ENCODE data around the gene DAAM2.

The DAAM2 gene

DNA sequence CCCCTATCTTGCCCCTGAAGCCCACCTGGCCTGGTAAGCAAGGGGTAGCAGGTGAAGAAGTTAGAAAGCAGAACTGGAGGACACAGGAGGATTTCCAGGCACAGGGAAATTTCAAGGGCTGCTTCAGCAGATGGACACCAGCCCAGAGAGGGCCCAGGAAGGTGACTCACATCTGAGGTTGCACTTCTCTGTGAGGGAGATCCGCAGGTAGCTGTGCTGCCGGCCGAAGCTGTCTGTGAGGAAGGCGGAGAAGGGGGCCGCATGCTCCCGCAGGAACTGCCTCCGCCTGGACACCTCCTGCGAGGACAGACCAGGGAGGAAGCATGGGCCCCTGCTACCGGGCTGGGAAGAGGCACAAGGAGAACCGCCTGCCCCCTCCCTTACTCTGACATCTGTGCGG lies 135.0 kb downstream of the DAAM2 start:
- DNase-seq (ENCODE audit: low read depth in 1 of 2, low spot score in 1 of 2) = no peak

DNA sequence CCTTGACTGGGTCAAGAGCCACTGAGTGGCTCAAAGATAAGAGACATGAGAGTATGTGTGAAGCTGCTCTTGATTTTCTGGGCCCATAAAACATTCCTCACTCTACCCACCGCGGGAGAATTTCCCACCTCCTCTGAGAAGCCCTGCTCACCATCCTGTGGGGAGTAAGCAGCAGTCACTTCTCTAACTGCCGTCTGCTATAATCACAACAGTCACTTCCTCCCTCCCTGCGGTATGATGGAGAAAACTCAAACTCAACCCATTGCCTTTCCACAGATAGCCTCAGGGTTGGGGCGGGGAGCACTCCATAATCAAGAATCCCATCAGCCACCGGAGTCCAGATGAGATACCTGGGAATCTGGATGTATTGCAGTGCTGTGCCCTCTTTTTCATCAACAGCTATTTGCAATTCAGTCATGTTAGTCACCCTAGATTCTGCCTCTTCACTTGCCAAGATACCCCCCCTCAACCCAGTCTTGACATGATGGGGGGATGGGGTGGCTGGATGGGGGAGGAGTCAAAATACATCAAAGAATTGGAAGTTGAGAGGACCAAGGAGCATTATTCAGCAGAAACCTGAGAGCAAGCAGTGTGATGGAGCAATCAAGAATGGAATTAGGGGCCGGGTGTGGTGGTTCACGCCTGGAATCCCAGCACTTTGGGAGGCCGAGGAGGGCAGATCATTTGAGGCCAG lies 137.0 kb downstream of the DAAM2 start:
- DNase-seq (ENCODE audit: low read depth in 1 of 2, low spot score in 1 of 2) = no peak

DNA sequence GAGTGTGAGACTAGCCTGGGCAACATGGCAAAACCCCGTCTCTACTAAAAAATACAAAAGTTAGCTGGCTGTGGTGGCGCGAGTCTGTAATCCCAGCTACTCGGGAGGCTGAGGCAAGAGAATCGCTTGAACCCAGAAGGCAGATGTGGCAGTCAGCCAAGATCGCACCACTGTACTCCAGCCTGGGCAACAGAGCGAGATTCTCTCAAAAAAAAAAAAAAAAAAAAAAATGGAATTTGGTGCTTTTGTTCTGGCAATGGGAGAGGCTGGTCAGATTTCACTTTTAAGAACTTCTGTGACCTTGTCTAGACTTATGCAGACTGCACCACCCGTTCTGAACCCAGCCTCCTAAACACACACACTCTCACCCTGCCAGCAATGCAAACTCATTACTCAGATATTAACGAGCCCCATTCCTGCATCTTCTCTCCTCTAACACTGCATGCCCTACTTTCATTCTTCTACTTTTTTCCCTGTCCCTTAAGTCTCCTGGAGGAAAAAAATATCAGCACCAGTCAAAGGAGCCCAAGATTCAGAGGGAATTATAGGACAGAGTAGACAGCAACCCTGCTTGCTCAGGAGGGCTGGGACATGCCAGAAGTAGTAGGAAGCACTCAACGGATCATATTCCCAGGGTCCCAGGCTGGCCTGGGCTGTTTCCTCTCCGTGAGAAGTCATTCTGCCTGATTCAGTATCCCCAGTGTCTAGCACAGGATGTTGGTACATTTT lies 137.7 kb downstream of the DAAM2 start:
- DNase-seq (ENCODE audit: low read depth in 1 of 2, low spot score in 1 of 2) = no peak

DNA sequence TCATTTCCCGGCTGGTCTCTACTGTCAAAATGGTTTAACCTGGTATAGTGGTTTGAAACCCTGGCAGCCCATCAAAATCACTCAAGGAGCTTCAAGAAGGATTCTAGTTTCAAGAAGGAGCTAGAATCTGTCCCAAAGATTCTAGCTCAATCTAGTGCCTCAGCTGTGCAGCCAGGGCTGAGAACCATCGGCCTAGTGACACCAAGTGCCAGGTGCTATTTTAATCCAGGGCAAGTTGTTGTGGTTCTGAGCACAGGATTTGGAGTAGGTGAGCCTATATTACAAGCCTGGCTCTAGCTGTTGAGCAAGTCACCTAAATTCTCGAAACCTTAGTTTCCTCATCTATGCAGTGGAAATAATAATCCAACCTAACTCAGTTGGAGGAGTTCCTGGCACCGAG lies 138.4 kb downstream of the DAAM2 start:
- DNase-seq (ENCODE audit: low read depth in 1 of 2, low spot score in 1 of 2) = no peak

DNA sequence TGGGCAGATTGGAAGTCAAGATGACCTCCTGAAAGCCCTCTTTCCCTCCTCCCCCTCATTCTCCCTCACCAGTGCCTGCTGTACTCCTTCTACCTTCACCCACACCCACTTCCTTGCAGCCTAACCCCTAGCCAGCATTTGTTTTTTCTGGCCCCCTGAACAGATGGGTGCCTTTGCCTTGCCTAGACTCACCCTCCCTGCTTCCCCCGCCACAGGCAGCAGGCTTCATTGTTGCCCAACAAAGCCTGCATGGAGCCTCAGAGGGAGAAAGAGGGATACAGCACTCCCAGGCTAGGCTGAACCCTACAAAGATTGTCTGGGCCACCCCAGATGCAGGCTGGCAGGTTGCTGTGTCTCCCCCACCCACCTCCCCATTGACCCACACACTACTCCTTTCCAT lies 139.4 kb downstream of the DAAM2 start:
- no peak for DNase-seq (ENCODE audit: low read depth in 1 of 2, low spot score in 1 of 2)

DNA sequence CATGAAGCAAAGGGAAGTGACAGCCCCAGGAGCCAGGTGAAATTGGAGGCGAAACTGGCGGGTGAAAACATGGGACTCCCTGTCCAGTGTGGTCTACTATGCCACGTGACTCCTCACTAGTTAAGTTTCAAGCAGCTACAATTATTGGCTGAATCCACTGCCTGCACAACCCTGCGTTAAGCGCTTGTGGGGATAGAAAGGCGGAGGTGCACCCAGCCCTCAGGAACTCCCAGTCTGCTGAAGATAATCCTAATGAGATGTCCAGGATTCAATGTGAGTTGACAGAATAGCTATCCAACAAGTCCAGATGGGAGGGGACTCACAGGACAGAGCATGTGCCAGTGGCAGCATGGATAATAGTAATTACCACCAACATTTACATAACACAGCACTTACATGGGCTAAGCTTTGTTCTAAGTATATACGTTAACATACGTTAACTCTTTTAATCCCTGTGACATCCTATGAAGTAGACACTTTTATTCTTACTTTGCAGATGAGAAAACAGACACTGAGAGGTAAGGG lies 140.3 kb downstream of the DAAM2 start:
- DNase-seq (ENCODE audit: low read depth in 1 of 2, low spot score in 1 of 2) = no peak

DNA sequence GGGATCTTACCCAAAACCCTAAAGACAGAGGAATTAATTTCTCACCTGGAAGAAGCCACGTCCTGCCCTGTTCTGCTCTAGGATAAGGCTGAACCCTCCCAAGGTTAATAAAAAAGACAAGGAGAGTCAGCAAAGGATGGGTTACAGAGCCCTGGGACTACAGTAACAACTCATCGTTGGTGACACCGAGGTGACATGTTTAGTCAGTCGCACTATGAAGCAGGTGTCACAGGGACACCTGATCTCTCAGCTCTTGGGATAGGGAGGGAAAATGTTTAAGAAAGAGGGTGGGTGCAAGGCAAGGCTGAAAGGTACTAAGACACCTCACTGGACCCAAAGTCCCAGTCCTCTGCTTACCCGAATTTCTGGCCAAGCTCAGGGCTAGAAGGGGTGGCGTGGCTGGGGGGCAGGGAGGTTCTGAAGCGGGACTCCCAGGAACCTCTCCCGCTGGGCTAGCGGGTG lies 141.5 kb downstream of the DAAM2 start:
- no peak for DNase-seq (ENCODE audit: low read depth in 1 of 2, low spot score in 1 of 2)

DNA sequence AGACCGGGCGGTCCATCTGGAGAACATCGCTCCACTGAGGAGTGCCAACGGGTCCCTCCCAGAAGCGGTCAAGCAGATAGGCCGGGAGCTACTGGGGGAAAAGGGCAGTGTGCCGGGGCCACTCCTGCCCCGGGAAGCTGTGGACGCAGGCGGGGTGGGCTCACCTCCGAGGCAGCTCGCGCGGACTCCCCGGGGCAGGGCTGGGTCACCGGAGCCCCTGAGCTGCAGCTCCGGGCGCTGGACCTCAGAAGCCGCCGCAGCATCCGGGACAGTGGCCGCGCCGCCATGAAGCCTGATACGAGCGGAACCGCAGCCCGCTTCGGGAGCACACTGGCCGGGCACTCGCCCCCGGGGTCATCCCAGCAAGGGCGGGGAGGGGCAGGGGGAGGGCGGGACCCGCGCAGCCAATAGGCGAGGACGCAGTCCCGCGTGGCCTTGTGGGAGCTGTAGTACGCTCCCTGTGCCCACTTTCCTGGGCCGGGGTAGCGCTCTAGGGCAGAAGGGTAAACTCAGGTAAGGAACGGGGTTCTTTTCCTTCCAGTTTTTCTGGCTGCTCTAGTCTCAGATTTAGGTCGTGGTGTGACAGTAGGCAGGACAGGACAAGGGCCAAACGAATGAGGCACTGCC lies 142.1 kb downstream of the DAAM2 start, which contains the start of gene MOCS1:
TSS of gene MOCS1 (minus strand) at position 332 of the 627 bp plus-strand sequence. CDS start at position 287, 45 bp downstream.
- DNase-seq (ENCODE audit: low read depth in 1 of 2, low spot score in 1 of 2) = no peak

DNA sequence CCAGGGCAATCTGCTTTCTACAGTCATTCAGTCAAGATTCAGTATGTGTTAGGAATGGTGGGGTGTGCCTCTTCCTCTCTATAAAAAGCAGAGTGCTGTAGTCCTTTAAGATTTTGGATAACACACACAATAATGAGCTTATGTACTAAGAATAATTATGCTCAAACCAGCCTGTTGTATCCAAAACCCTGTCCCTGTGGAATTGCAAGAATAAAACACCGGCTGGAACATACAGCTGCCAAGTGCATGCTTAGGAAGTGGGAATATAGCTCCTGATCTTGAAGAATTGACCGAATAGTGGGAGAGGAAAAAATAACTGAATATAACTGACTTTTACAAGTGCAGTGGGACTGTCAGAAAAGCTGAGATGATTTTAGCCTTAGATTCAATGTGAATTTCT lies 143.1 kb downstream of the DAAM2 start:
- DNase-seq (ENCODE audit: low read depth in 1 of 2, low spot score in 1 of 2) = no peak

DNA sequence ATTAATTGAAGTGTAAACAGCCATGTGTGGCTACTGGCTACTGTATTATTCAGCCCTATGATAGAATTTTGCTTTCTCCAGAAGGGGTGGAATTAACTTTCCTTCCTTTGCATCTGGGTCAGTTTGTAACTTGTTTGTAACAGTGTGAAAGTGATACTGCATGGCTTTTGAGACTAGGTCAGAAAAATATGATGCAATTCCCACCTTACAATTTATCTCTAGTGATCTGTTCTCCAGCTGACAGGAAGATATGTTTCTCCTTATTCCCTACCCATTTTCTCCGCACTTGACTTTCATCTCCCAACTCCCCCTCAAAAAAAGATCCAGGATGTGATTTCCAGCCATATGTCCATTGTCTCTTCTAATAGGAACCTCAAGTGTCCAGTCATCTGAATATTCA lies 144.7 kb downstream of the DAAM2 start:
- no peak for DNase-seq (ENCODE audit: low read depth in 1 of 2, low spot score in 1 of 2)

DNA sequence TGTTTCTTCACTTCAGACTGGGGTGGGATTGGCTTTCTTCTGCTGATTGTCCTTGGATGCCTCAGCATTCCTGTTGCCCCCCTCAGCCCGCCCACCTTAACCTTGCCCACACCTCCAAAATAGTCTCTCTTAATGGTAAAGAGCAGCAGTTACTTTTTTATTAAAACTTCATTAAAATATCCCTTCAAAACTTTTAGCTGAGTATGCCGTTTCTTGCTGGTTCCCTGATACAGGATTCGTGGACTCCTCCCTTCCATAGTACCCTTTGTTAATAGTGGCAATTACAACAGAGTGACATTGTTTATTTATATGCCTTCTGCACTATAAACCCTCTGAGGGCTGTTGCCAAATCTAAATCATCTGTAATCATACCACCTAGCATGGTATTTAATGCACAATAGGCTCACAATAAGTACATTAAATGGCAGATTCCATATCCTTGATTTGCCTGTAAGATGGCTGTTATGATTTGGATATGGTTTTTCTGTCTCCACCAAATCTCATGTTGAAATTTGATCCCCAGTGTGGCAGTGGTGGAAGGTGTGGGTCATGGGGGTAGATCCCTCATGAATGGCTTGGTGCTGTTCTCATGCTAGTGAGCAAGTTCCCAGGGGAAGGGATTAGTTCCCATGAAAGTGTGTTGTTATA lies 145.6 kb downstream of the DAAM2 start:
- no peak for DNase-seq (ENCODE audit: low read depth in 1 of 2, low spot score in 1 of 2)

DNA sequence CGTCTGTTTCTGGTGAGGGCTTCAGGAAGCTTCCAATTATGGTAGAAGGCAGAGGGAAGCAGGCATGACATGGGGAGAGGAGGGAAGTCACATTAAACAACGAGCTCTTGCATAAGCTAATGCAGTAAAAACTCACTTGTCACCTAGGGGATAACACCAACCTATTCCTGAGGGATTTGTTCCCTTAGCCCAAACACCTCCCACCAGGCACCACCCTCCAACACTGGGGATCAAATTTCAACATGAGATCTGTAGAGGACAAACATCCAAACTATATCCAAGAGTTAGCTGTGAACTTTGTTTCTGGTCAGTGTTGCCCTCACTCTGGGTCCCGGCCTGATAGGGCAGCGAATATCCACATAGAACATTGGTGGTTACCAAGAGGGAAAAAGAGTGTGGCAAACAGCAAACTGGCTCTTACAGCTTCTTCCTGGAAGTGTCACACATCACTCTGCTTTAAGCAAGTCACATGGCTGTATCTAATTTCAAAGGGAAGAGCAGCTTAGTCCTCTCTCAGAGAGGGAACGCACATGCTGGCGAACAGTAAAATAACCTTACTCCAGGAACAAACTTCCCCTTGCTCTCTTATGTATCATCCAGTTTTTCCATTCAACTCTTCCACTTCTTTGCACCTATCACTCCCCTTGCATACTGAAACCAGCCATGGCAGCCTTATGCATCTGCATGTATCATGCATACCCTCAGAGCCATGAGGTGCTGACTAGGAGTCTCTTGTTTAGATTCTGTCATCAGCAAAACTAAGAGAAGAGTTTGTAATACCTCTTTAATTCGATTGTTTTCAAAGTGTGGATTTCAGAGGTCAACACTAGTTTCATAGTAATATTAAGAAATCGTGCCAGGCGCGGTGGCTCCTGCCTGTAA lies 146.8 kb downstream of the DAAM2 start:
- DNase-seq (ENCODE audit: low read depth in 1 of 2, low spot score in 1 of 2) = no peak

DNA sequence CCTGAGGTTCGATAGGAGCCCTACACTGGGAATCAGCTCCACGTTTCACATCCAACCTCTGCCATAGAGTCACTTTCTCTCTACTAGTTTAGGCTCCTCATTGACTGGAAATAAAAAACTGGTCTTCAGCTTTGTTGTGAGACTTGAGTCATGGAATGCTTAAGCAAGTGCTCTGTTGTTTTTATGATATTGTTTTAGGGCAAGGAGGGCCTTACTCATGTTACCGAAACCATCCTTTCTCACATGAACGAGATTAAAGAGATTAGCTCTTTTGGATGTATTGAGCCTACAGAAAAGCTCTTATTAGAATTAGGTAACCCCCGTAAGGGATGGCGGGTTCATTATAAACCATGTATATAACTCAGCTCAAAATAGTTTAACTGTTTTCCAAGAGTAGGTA lies 149.0 kb downstream of the DAAM2 start:
- no peak for DNase-seq (ENCODE audit: low read depth in 1 of 2, low spot score in 1 of 2)

DNA sequence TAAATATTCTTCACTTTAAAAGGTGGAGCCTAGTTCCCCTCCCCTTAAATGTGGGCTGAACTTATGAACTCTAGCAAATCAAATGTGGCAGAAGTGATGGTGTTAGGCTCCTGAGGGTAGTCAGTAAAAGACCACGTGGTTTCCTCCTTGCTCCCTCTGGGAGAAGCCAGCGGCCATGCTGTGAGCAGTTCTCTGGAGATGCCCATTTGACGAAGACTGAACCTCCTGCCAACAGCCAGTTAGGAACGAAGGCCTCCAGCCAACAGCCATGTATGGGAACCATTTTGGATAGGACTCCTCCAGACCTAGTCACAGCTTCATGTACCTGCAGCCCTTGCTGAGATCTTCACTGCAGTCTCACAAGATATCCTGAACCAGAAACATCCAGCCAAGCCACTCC lies 149.6 kb downstream of the DAAM2 start:
- DNase-seq (ENCODE audit: low read depth in 1 of 2, low spot score in 1 of 2) = no peak

DNA sequence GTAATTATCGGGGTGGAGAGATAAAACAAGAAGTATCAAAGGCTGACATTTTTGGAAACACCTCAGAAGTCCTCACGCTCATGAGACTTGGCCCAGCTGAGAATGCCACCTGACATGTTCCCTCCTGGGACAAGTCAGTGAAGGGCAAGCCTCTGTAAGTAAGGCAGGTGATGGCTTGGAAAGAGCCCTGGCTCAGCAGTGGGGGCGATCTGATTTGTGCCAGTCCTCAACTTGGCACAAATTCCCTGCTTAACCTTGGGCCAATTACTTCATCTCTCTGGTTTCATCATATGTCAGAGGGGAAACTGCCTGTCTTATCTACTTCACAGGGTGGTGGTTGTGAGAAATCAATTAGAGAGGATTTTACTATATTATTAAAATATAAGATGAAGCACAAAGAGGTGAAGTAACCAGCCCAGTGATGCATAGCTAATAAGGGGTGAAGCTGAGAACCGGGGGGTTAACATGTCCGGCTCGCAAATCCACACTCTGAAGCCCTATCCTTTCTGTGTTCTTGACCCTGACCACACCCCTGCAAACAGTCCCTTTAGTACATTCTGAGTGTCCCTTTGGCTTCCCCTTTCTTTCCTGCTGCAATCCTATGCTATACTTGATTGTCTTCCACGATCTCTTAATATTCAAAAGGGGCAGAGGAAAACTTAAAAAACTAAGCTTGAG lies 150.9 kb downstream of the DAAM2 start:
- DNase-seq (ENCODE audit: low read depth in 1 of 2, low spot score in 1 of 2) = no peak

DNA sequence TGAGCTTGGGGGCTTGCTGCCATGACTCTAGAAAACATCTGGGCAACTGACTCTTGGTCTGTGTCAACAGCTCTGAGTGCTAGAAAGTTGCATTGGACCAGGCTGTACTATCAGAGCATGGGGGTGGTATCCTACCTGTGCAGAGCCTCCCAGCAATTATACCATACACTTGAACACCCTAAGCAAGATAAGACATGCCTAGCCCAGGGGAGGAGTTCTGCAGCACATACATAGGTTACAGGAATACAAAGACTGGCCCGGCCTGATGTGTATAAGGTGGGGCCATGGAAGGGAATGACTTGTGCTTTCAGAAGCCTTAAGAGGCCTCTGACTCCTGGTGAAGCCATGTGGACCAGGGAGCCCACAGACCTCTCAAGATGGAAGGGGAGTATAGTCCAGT lies 153.4 kb downstream of the DAAM2 start:
- DNase-seq (ENCODE audit: low read depth in 1 of 2, low spot score in 1 of 2) = no peak

DNA sequence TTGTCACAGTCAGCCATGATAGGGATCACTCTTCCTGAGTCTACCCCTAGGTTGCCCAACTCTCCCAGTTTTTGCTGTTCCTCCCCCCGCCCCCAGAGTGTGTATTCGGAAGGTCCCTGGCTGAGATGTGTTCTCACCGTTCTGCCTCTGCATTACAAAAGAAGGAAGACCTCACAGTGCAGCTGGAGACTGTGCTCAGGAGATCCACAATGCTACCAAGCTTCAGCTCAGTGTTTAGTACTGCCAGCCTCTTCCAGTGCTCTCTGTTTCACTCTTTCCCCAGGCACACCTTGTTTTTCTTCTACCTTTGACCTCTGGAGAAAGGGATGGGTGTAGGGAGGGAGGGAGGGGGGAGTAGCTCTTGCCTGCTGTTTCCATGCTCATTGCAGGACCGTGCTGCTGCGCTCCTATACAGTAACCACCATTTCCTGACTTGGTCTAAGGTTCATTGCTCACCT lies 155.5 kb downstream of the DAAM2 start:
- DNase-seq (ENCODE audit: low read depth in 1 of 2, low spot score in 1 of 2) = no peak

DNA sequence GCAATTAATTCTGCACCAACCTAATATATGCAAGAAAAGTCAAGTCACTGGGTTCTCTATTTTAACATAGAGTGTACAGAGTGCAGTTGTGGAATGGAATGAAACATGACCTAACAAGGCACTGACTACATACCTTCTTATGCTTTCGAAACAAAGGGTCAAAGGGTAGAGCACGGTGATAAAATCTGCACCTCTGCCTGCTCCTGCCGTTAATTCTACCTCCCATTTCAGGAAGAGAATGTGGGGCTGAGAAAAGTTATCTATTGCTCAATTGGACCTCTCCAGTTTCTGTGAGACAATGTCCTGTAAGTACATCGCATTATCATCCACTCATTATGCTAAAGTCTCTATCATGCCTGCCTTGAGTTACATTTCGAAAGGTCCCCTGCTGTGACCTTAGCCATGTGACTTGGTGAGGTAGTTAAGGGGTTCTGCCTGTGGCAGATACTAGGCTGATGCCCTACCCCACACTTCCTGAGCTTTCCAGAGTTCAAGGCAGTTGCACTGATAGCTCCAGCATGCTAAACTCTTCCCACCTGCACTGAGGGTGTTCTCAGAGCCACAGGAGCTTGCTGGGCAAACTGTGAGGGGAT lies 156.1 kb downstream of the DAAM2 start:
- no peak for DNase-seq (ENCODE audit: low read depth in 1 of 2, low spot score in 1 of 2)

DNA sequence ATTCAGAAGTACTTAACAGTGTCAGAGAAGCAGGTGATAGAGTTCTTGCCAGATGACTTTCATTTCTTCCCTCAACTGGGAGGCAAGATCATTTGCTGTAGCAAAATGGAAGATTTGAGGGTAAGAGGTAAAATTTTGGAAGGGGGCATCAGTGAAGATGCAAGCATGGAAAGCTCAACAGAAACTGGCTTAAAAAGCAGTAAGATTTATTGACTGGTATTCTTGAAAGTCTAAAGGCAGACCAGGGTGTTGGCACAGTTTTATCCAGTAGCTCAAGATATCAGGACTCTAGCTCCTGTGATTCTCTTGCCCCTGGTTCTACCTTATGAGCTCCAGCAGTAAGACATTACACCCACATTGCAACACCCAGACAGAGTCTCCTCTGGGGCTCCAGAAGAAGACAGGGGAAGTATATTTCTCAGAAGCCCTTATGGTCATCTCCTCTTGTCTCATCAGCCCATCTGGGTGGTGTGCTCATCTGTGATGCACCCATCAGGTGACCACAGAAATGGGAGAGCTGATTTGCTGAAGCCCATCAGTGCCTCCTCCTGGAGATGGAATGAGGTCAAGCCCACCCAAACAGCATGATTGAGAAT lies 158.0 kb downstream of the DAAM2 start:
- DNase-seq (ENCODE audit: low read depth in 1 of 2, low spot score in 1 of 2) = no peak
